H9 (cell line): ENCODE results near the gene SPATA20. TPM values are rescaled to one million over a fixed set of nuclear protein-coding genes. Genes with fewer than 3 reads are reported as not detected.

Experiments used
- DNase-seq: peaks from one replicate; pipeline ENCODE4 v3.0.0-alpha.2; 2017
- H2AFZ ChIP-seq: one replicate; pipeline ENCODE4 v1.6.1; 2013; ENCODE audit warnings: mild to moderate bottlenecking, low read length, control low read depth, moderate library complexity
- H2AK5ac ChIP-seq: 2 replicates; pipeline ENCODE4 v1.6.1; 2013; ENCODE audit warnings: low read length, control low read depth, mixed read lengths; ENCODE audit not compliant: insufficient read length
- H2BK120ac ChIP-seq: one replicate; pipeline ENCODE4 v1.6.1; 2013; ENCODE audit warnings: low read depth, mild to moderate bottlenecking, low read length, control low read depth, inconsistent platforms; ENCODE audit not compliant: poor library complexity, severe bottlenecking
- H2BK12ac ChIP-seq: 2 replicates; pipeline ENCODE4 v1.6.1; 2013; ENCODE audit warnings: low read length, control low read depth, mixed read lengths, low read depth; ENCODE audit not compliant: insufficient read length
- H2BK15ac ChIP-seq: 2 replicates; pipeline ENCODE4 v1.6.1; 2013; ENCODE audit warnings: low read depth, low read length, control low read depth
- H2BK20ac ChIP-seq: one replicate; pipeline ENCODE4 v1.6.1; 2013; ENCODE audit warnings: low read depth, mild to moderate bottlenecking, low read length, control low read depth, inconsistent platforms; ENCODE audit not compliant: poor library complexity, severe bottlenecking
- H2BK5ac ChIP-seq: 2 replicates; pipeline ENCODE4 v1.6.1; 2013; ENCODE audit warnings: low read length, control low read depth, mixed read lengths; ENCODE audit not compliant: insufficient read length
- H3K14ac ChIP-seq: 2 replicates; pipeline ENCODE4 v1.6.1; 2013; ENCODE audit warnings: low read length, control low read depth; ENCODE audit not compliant: insufficient read depth
- H3K18ac ChIP-seq: 2 replicates; pipeline ENCODE4 v1.6.1; 2013; ENCODE audit warnings: low read depth, mild to moderate bottlenecking, mixed read lengths, low read length, control low read depth; ENCODE audit not compliant: insufficient read length
- H3K23ac ChIP-seq: 2 replicates; pipeline ENCODE4 v1.6.1; 2013; ENCODE audit warnings: low read length, control low read depth, mixed read lengths, low read depth; ENCODE audit not compliant: insufficient read length
- H3K23me2 ChIP-seq: 2 replicates; pipeline ENCODE4 v1.6.1; 2013; ENCODE audit warnings: low read depth, mild to moderate bottlenecking, mixed read lengths, low read length, control low read depth; ENCODE audit not compliant: insufficient read length, poor library complexity, severe bottlenecking
- H3K27ac ChIP-seq: 2 replicates; pipeline ENCODE4 v1.5.1; 2013; ENCODE audit warnings: low read length, control low read depth, mixed read lengths, low read depth; ENCODE audit not compliant: insufficient read length
- H3K27me3 ChIP-seq: 2 replicates; pipeline ENCODE4 v1.6.1; 2013; ENCODE audit warnings: low read length, control low read depth, inconsistent platforms; ENCODE audit not compliant: insufficient read depth
- H3K4ac ChIP-seq: 2 replicates; pipeline ENCODE4 v1.6.1; 2013; ENCODE audit warnings: low read depth, mild to moderate bottlenecking, control low read depth, inconsistent platforms, low read length, moderate library complexity
- H3K4me1 ChIP-seq: 2 replicates; pipeline ENCODE4 v1.6.1; 2013; ENCODE audit warnings: low read length, control low read depth, inconsistent platforms; ENCODE audit not compliant: insufficient read depth
- H3K4me2 ChIP-seq: 2 replicates; pipeline ENCODE4 v1.6.1; 2013; ENCODE audit warnings: low read length, control low read depth, mixed read lengths; ENCODE audit not compliant: insufficient read length, insufficient read depth
- H3K56ac ChIP-seq: 2 replicates; pipeline ENCODE4 v1.6.1; 2013; ENCODE audit warnings: low read depth, mild to moderate bottlenecking, mixed read lengths, low read length, control low read depth; ENCODE audit not compliant: insufficient read length
- H3K79me1 ChIP-seq: 2 replicates; pipeline ENCODE4 v1.6.1; 2013; ENCODE audit warnings: low read depth, mild to moderate bottlenecking, moderate library complexity, low read length, control low read depth, inconsistent platforms; ENCODE audit not compliant: insufficient read depth, poor library complexity, severe bottlenecking
- H3K79me2 ChIP-seq: 2 replicates; pipeline ENCODE4 v1.6.1; 2013; ENCODE audit warnings: low read length, control low read depth, inconsistent platforms; ENCODE audit not compliant: insufficient read depth
- H3K9ac ChIP-seq: 2 replicates; pipeline ENCODE4 v1.6.1; 2013; ENCODE audit warnings: low read length, control low read depth, mixed read lengths; ENCODE audit not compliant: insufficient read length; ENCODE audit errors: extremely low read depth
- H3K9me3 ChIP-seq: one replicate; pipeline ENCODE4 v1.6.1; 2013; ENCODE audit warnings: low read depth, low read length, inconsistent platforms; ENCODE audit not compliant: control insufficient read depth
- H3T11ph ChIP-seq: one replicate; pipeline ENCODE4 v1.6.1; 2013; ENCODE audit warnings: mild to moderate bottlenecking, low read length, control low read depth, inconsistent platforms
- H4K20me1 ChIP-seq: one replicate; pipeline ENCODE4 v1.6.1; 2013; ENCODE audit not compliant: control insufficient read depth, insufficient read length, insufficient read depth
- H4K5ac ChIP-seq: 2 replicates; pipeline ENCODE4 v1.6.1; 2013; ENCODE audit warnings: low read depth, mild to moderate bottlenecking, mixed read lengths, low read length, control low read depth; ENCODE audit not compliant: insufficient read length
- H4K8ac ChIP-seq: replicated peaks from 2 replicates; pipeline ENCODE4 v1.6.1; 2013; ENCODE audit warnings: low read length, control low read depth, mixed read lengths, low read depth; ENCODE audit not compliant: insufficient read length
- H4K91ac ChIP-seq: 2 replicates; pipeline ENCODE4 v1.6.1; 2013; ENCODE audit warnings: low read depth, mild to moderate bottlenecking, moderate library complexity, mixed read lengths, low read length, control low read depth; ENCODE audit not compliant: insufficient read length
- H3K27ac Mint-ChIP-seq, 3 experiments: 2 replicates in 2 of 3; 3 replicates in 1 of 3; pipeline ENCODE4 v1.8.0; 2020 to 2021; ENCODE audit warnings: mixed read lengths in 3 of 3, mild to moderate bottlenecking in 1 of 3, moderate library complexity in 1 of 3
- H3K27me3 Mint-ChIP-seq: 2 replicates; pipeline ENCODE4 v1.8.0; 2021; ENCODE audit warnings: low read depth, mild to moderate bottlenecking, moderate library complexity, mixed read lengths
- H3K36me3 Mint-ChIP-seq, 3 experiments: 2 replicates in 2 of 3; 3 replicates in 1 of 3; pipeline ENCODE4 v1.8.0; 2020 to 2021; ENCODE audit warnings: low read depth in 3 of 3, mixed read lengths in 3 of 3; ENCODE audit not compliant: insufficient read depth in 1 of 3
- H3K4me1 Mint-ChIP-seq, 2 experiments: 2 replicates each; pipeline ENCODE4 v1.8.0; 2020; ENCODE audit warnings: mixed read lengths in 2 of 2
- H3K4me3 Mint-ChIP-seq, 2 experiments: 2 replicates in 1 of 2; 3 replicates in 1 of 2; pipeline ENCODE4 v1.8.0; 2020 to 2021; ENCODE audit warnings: mild to moderate bottlenecking in 2 of 2, mixed read lengths in 2 of 2, moderate library complexity in 1 of 2
- H3K9me3 Mint-ChIP-seq, 2 experiments: 2 replicates in 1 of 2; 3 replicates in 1 of 2; pipeline ENCODE4 v1.8.0; 2020; ENCODE audit warnings: mild to moderate bottlenecking in 2 of 2, mixed read lengths in 2 of 2, moderate library complexity in 1 of 2
- CTCF ChIP-seq: fragments of 200-600 bp; sonication (generic); conservative IDR thresholded peaks from 3 replicates; pipeline ENCODE4 v1.8.0; 2021; ENCODE audit warnings: antibody characterized with exemption, mild to moderate bottlenecking
- WGBS: extraction: QIAGEN DNeasy Blood & Tissue Kit; methylation state at CpG from one replicate; pipeline ENCODE4 v1.1.7; 2013; ENCODE audit warnings: missing lambda C conversion rate, low lambda C conversion rate, mixed read lengths; ENCODE audit not compliant: insufficient read length; ENCODE audit errors: extremely low coverage; 5-methylcytosine and 5-hydroxymethylcytosine counted together
- total RNA-seq: library from RNA; stranded (reverse); gene quantifications from 2 replicates; pipeline ENCODE4 v1.2.1, GENCODE V29; 2021

The SPATA20 gene
- total RNA-seq, 1 experiment from 2014 or later, result 23.9 TPM

GRCh38 chr17:50539762-50540559 is 7.0 kb upstream of the SPATA20 start:
- H3K36me3 Mint-ChIP-seq, result peaks cover 0 to 5% (median 0%) of the 10 kb centered on the region in 3 experiments; a peak in 3 of 7 replicates
- no peak overlapping the region for H4K5ac ChIP-seq
- no peak overlapping the region for H2BK20ac ChIP-seq
- no CpG with 5 or more reads among the region's 15 CpGs for WGBS
- no peaks in the 10 kb centered on the region; the same call in 1 of the 2 replicates for H3K27me3 ChIP-seq
- H3K23ac ChIP-seq, result no peak overlapping the region
- H3K4me1 ChIP-seq, result 0 out of 2 replicates have a peak, but pooled peaks cover 2% of the 10 kb centered on the region
- TF ChIP-seq CTCF, result no peak
- no peaks in the 10 kb centered on the region for H3K9me3 ChIP-seq
- no peak overlapping the region for H3K27ac ChIP-seq
- H3K9ac ChIP-seq, result no peak overlapping the region
- H3T11ph ChIP-seq, result no peak overlapping the region
- H2BK5ac ChIP-seq, result no peak overlapping the region
- H3K56ac ChIP-seq, result no peak overlapping the region
- no peak overlapping the region for H4K91ac ChIP-seq
- H3K79me1 ChIP-seq, result no peaks in the 10 kb centered on the region
- no peak overlapping the region for H3K27ac Mint-ChIP-seq
- H4K20me1 ChIP-seq, result no peaks in the 10 kb centered on the region
- no peak overlapping the region for H3K4ac ChIP-seq
- no peak overlapping the region for H4K8ac ChIP-seq
- H2BK120ac ChIP-seq, result no peak overlapping the region
- peaks cover 23 to 36% of the 10 kb centered on the region in 2 experiments for H3K4me1 Mint-ChIP-seq
- no peak overlapping the region for H2AFZ ChIP-seq
- H2BK15ac ChIP-seq, result no peak overlapping the region
- no peak overlapping the region for H2BK12ac ChIP-seq
- H3K4me2 ChIP-seq, result no peak overlapping the region
- DNase-seq, result peak; percentile 89
- no peak overlapping the region for H2AK5ac ChIP-seq
- no peak overlapping the region for H3K18ac ChIP-seq
- H3K27me3 Mint-ChIP-seq, result peaks cover 25% of the 10 kb centered on the region
- H3K23me2 ChIP-seq, result peaks cover 8% of the 10 kb centered on the region
- H3K9me3 Mint-ChIP-seq, result no peaks in the 10 kb centered on the region
- no peaks in the 10 kb centered on the region for H3K79me2 ChIP-seq
- H3K14ac ChIP-seq, result no peak overlapping the region
- peak overlapping the region in 1 of 2 experiments; percentile 20; a peak in 1 of 5 replicates for H3K4me3 Mint-ChIP-seq
